A549 (cell line): ENCODE results near the gene LGALS9C.
"Not testable (repeated sequence)": the region's sequence is repeated elsewhere in the genome, so short reads cannot be mapped to it uniquely, and the experiment has no call there.

Source experiments
- CBX8 ChIP-seq: fragments of 200-600 bp; sonication (generic); IDR thresholded peaks from 2 replicates; pipeline ENCODE4 v1.6.1; 2016
- CEBPB ChIP-seq, 2 experiments: fragments of >200 bp in 1 of 2; sonication (Bioruptor Twin) in 1 of 2; formaldehyde crosslinking in 1 of 2; IDR thresholded peaks; 2 replicates each; pipeline ENCODE4 v1.6.1; 2012 to 2016
- CHD2 ChIP-seq: fragments of 150-350 bp; IDR thresholded peaks from 2 replicates; pipeline ENCODE4 v1.6.1; 2014; ENCODE audit warnings: low read length; ENCODE audit not compliant: partially characterized antibody
- CTCF ChIP-seq: fragments of >200 bp; sonication (Bioruptor Twin); formaldehyde crosslinking; IDR thresholded peaks from 3 replicates; pipeline ENCODE4 v1.5.1; 2016
- EHMT2 ChIP-seq: fragments of 200-600 bp; sonication (generic); IDR thresholded peaks from 2 replicates; pipeline ENCODE4 v1.6.1; 2016; ENCODE audit warnings: antibody characterized with exemption, low read depth, mild to moderate bottlenecking, moderate library complexity
- EP300 ChIP-seq, 2 experiments: fragments of >200 bp; sonication (Bioruptor Twin); formaldehyde crosslinking; IDR thresholded peaks; 2 replicates in 1 of 2; 3 replicates in 1 of 2; pipeline ENCODE4 v1.6.1; 2016 to 2017
- JUNB ChIP-seq: fragments of >200 bp; sonication (Bioruptor Twin); formaldehyde crosslinking; IDR thresholded peaks from 2 replicates; pipeline ENCODE4 v1.6.1; 2016
- KDM1A ChIP-seq: fragments of 200-600 bp; sonication (generic); IDR thresholded peaks from 2 replicates; pipeline ENCODE4 v1.6.1; 2016; ENCODE audit warnings: low read depth, mild to moderate bottlenecking
- MYC ChIP-seq: IDR thresholded peaks from 2 replicates; pipeline ENCODE4 v1.6.1; 2012; ENCODE audit warnings: mild to moderate bottlenecking, inconsistent platforms, low read length, improper control_type of control experiment, borderline replicate concordance
- PHF8 ChIP-seq: fragments of 200-600 bp; sonication (generic); IDR thresholded peaks from 2 replicates; pipeline ENCODE4 v1.6.1; 2016; ENCODE audit warnings: low read depth, mild to moderate bottlenecking, antibody characterized with exemption, moderate library complexity, borderline replicate concordance
- POLR2A ChIP-seq: IDR thresholded peaks from 2 replicates; pipeline ENCODE4 v1.6.1; 2012; ENCODE audit warnings: mild to moderate bottlenecking, low read length
- TF ChIP-seq, protein P1 (sequence below): fragments of 200-600 bp; sonication (generic); IDR thresholded peaks from 2 replicates; pipeline ENCODE4 v1.6.1; 2016; ENCODE audit warnings: antibody characterized with exemption, mild to moderate bottlenecking, moderate library complexity

GRCh38 chr17:18503221-18503620 is 26.6 kb downstream of the LGALS9C start:
- TF ChIP-seq CTCF; POLR2A; JUNB; EP300 (IDR thresholded peaks at IDR 0.05); PHF8; CHD2; KDM1A; MYC; CBX8; EHMT2; CEBPB (IDR thresholded peaks at IDR 0.05): not testable (repeated sequence)
- TF ChIP-seq, protein P1, sequence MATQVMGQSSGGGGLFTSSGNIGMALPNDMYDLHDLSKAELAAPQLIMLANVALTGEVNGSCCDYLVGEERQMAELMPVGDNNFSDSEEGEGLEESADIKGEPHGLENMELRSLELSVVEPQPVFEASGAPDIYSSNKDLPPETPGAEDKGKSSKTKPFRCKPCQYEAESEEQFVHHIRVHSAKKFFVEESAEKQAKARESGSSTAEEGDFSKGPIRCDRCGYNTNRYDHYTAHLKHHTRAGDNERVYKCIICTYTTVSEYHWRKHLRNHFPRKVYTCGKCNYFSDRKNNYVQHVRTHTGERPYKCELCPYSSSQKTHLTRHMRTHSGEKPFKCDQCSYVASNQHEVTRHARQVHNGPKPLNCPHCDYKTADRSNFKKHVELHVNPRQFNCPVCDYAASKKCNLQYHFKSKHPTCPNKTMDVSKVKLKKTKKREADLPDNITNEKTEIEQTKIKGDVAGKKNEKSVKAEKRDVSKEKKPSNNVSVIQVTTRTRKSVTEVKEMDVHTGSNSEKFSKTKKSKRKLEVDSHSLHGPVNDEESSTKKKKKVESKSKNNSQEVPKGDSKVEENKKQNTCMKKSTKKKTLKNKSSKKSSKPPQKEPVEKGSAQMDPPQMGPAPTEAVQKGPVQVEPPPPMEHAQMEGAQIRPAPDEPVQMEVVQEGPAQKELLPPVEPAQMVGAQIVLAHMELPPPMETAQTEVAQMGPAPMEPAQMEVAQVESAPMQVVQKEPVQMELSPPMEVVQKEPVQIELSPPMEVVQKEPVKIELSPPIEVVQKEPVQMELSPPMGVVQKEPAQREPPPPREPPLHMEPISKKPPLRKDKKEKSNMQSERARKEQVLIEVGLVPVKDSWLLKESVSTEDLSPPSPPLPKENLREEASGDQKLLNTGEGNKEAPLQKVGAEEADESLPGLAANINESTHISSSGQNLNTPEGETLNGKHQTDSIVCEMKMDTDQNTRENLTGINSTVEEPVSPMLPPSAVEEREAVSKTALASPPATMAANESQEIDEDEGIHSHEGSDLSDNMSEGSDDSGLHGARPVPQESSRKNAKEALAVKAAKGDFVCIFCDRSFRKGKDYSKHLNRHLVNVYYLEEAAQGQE, result peak; percentile 64; the same call in 1 of the 2 replicates
